IMR-90 (cell line): ENCODE results near the gene S100A3.

Source experiments
- POLR2A ChIP-seq: IDR thresholded peaks from 2 replicates; pipeline ENCODE4 v1.6.1; 2012; ENCODE audit warnings: mild to moderate bottlenecking, low read depth, low read length
- TF ChIP-seq, protein P1 (sequence below): conservative IDR thresholded peaks from 2 replicates; pipeline ENCODE4 v1.5.1; 2012; ENCODE audit warnings: mild to moderate bottlenecking, low read depth, low read length, improper control_type of control experiment

DNA sequence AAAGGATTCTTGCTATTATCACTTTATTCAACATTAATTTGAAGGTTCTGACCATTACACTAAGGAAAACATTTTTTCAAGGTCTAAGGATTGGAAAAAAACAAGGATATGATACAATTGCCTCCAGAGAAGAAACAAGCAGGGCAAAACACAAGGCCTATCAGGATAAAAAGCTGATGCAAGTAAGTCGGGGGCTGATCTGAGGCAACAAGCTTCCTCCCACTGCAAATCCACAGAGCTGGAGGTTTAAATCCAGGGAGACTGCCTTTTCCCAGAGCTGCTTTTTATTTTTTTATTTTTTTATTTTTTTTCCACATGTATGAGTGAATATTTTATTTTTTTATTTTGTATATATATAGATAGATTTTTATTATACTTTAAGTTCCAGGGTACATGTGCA lies 35.9 kb upstream of the S100A3 start:
- no peak for TF ChIP-seq POLR2A
- TF ChIP-seq, protein P1, sequence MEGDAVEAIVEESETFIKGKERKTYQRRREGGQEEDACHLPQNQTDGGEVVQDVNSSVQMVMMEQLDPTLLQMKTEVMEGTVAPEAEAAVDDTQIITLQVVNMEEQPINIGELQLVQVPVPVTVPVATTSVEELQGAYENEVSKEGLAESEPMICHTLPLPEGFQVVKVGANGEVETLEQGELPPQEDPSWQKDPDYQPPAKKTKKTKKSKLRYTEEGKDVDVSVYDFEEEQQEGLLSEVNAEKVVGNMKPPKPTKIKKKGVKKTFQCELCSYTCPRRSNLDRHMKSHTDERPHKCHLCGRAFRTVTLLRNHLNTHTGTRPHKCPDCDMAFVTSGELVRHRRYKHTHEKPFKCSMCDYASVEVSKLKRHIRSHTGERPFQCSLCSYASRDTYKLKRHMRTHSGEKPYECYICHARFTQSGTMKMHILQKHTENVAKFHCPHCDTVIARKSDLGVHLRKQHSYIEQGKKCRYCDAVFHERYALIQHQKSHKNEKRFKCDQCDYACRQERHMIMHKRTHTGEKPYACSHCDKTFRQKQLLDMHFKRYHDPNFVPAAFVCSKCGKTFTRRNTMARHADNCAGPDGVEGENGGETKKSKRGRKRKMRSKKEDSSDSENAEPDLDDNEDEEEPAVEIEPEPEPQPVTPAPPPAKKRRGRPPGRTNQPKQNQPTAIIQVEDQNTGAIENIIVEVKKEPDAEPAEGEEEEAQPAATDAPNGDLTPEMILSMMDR, result no peak
